Transverse colon (tissue), 4 donors: ENCODE results near the gene STYXL1. TPM values are rescaled to one million over a fixed set of nuclear protein-coding genes. Genes with fewer than 3 reads are reported as not detected.
"Not testable (repeated sequence)": the region's sequence is repeated elsewhere in the genome, so short reads cannot be mapped to it uniquely, and the experiment has no call there.

Experiments
- DNase-seq: peaks from one replicate; pipeline ENCODE4 v3.0.0-alpha.2; 2019
- H3K27ac ChIP-seq, 4 donors: fragments of 200-600 bp; sonication (generic); 2 replicates each; pipeline ENCODE4 v1.5.1; 2016 to 2018; ENCODE audit warnings: inconsistent platforms in 4 of 4
- H3K27me3 ChIP-seq: fragments of 200-600 bp; sonication (generic); 2 replicates; pipeline ENCODE4 v1.5.1; 2017; ENCODE audit warnings: inconsistent platforms
- H3K36me3 ChIP-seq, 4 donors: fragments of 200-600 bp; sonication (generic); 2 replicates each; pipeline ENCODE4 v1.5.1; 2017 to 2019; ENCODE audit warnings: inconsistent platforms in 4 of 4
- H3K4me1 ChIP-seq, 4 donors: fragments of 200-600 bp; sonication (generic); 2 replicates each; pipeline ENCODE4 v1.5.1; 2017 to 2020; ENCODE audit warnings: inconsistent platforms in 4 of 4
- H3K4me3 ChIP-seq, 4 donors: fragments of 200-600 bp; sonication (generic); 1 replicate in 1 of 4; 2 replicates in 3 of 4; pipeline versions ENCODE4 v1.5.1 to v1.6.1; 2017 to 2019; ENCODE audit warnings: inconsistent platforms in 4 of 4
- H3K9me3 ChIP-seq, 2 donors: fragments of 200-600 bp; sonication (generic); 2 replicates each; pipeline ENCODE4 v1.5.1; 2017 to 2019; ENCODE audit warnings: inconsistent platforms in 2 of 2
- EP300 ChIP-seq: sonication (generic); formaldehyde crosslinking; IDR thresholded peaks from one replicate; pipeline ENCODE4 v1.6.1; 2017; ENCODE audit warnings: antibody characterized with exemption, low read depth
- POLR2A ChIP-seq: fragments of 450-650 bp; IDR thresholded peaks from one replicate; pipeline ENCODE4 v1.6.1; 2016; ENCODE audit warnings: antibody characterized with exemption, mild to moderate bottlenecking, moderate library complexity
- POLR2AphosphoS5 ChIP-seq, 3 donors: sonication (generic); formaldehyde crosslinking; IDR thresholded peaks; one replicate each; pipeline ENCODE4 v1.6.1; 2016; ENCODE audit warnings: antibody characterized with exemption in 3 of 3
- WGBS, 2 donors: methylation state at CpG; one replicate each; pipeline ENCODE4 v1.1.5; 2018; ENCODE audit warnings: low coverage in 1 of 2; 5-methylcytosine and 5-hydroxymethylcytosine counted together
- in situ Hi-C, 4 donors: fragments of 200-750 bp; cut with MboI; loops; one replicate each; pipeline versions ENCODE4 v1.15.0 to v1.15.1; 2017; ENCODE audit warnings: low sequenced_read_pairs in 3 of 4, low pct_ligation_motif_present in 1 of 4, low pct_unique_long_range_greater_than_20kb in 1 of 4
- intact Hi-C: fragments of 100-400 bp; cut with DNase I; formaldehyde crosslinking; loops from one replicate; pipeline ENCODE4 v1.15.1; 2023; ENCODE audit warnings: low total_unique reads
- total RNA-seq, 4 donors: library from RNA; depleted of rRNA; stranded (reverse); fragments of >200 nt; gene quantifications; one replicate each; pipeline ENCODE4 v1.1.0, GENCODE V29; 2016
- TF ChIP-seq, protein P1 (sequence below), 5 experiments: fragments of 200-600 bp in 3 of 5; fragments of 450-650 bp in 2 of 5; sonication (generic) in 3 of 5; IDR thresholded peaks; 1 replicate in 2 of 5; 2 replicates in 3 of 5; pipeline ENCODE4 v1.5.1; 2016 to 2017; ENCODE audit warnings: antibody characterized with exemption in 5 of 5, inconsistent platforms in 3 of 5, mild to moderate bottlenecking in 2 of 5, moderate library complexity in 1 of 5

The STYXL1 gene
- total RNA-seq, 4 donors from 2014 or later, result 3.4 to 51.9 (median 20.9) TPM

DNA sequence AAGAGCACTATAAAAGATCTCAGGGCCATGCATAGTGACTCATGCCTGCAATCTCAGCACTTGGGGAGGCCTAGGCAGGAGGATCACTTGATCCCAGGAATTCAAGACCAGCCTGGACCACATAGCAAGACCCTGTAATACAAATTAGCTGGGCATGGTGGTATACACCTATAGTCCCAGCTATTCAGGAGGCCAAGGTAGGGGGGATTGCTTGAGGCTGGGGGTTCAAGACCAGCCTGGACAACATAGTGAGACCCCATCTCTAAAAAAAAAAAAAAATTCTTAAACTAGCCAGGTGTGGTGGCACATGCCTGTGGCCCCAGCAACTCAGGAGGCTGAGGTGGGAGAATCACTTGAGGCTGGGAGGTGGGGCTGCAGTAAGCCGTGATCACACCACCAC lies 15.8 kb downstream of the STYXL1 start:
- peaks cover 0 to 1% (median 0%) of the 10 kb centered on the region in 4 donors for H3K4me1 ChIP-seq
- DNase-seq, result no peak
- no peak overlapping the region for H3K27ac ChIP-seq
- no peaks in the 10 kb centered on the region for H3K36me3 ChIP-seq
- no peak overlapping the region for H3K4me3 ChIP-seq
- no peaks in the 10 kb centered on the region for H3K27me3 ChIP-seq
- WGBS, 2 donors, result 100% methylated on average over 1 of the region's 1 CpG
- in situ Hi-C loops, result no loop called here
- TF ChIP-seq EP300 (no peak), POLR2A (no peak)
- intact Hi-C loops, result no loop called here
- no peaks in the 10 kb centered on the region for H3K9me3 ChIP-seq

DNA sequence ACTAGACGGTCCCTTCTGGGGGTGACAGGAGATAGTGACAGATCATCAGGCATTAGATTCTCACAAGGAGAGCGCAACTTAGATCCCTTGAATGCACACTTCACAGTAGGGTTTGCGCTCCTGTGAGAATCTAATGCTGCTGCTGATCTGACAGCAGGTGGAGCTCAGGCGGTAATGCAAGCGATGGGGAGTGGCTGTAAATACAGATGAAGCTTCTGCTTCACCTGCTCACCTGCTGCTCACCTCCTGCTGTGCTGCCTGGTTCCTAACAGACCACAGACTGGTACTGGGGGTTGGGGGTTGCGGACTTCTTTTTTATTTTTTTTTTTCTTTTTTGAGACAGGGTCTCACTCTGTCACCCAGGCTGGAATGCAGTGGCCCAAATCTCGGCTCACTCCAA lies 18.1 kb downstream of the STYXL1 start:
- TF ChIP-seq, protein P1, sequence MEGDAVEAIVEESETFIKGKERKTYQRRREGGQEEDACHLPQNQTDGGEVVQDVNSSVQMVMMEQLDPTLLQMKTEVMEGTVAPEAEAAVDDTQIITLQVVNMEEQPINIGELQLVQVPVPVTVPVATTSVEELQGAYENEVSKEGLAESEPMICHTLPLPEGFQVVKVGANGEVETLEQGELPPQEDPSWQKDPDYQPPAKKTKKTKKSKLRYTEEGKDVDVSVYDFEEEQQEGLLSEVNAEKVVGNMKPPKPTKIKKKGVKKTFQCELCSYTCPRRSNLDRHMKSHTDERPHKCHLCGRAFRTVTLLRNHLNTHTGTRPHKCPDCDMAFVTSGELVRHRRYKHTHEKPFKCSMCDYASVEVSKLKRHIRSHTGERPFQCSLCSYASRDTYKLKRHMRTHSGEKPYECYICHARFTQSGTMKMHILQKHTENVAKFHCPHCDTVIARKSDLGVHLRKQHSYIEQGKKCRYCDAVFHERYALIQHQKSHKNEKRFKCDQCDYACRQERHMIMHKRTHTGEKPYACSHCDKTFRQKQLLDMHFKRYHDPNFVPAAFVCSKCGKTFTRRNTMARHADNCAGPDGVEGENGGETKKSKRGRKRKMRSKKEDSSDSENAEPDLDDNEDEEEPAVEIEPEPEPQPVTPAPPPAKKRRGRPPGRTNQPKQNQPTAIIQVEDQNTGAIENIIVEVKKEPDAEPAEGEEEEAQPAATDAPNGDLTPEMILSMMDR (IDR thresholded peaks at IDR 0.05), result peak in 2 of 5 experiments; percentile 10 to 18
- not testable (repeated sequence) for H3K27ac ChIP-seq, H3K4me3 ChIP-seq, DNase-seq, H3K9me3 ChIP-seq, H3K27me3 ChIP-seq, H3K36me3 ChIP-seq, H3K4me1 ChIP-seq
- in situ Hi-C loops, result loop anchor here in 1 of 4 donors (10.0 kb wide), 1 partner anchor 165 kb away; no protein-coding TSS in a partner anchor
- intact Hi-C loops, result loop anchor here (5.0 kb wide), 1 partner anchor 1367 kb away; no protein-coding TSS in a partner anchor
- WGBS, 2 donors, result 74 to 100% methylated on average over 2 to 7 of the region's 7 CpGs

DNA sequence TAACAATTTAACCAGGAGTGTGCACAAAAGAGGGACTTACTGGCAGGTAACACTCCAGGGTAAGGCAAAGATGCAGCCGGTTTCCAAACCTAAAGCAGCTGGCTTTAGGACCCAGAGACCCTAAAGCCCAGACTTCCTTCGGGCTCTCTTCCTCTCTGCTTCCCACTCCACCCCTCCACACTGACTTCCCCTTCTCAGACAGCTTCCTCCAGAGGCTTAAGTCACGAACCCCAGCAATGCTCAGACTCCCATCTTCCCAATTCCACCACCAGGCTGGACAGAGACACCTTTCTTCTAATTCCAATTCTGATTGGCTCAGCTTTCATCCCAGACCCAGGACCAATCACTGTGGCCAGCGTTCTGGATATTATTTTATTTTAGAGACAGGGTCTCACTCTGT lies 24.8 kb downstream of the STYXL1 start:
- intact Hi-C loops (no loop called here), in situ Hi-C loops (loop anchor here in 3 of 4 donors (5.0 to 10.0 kb wide), 2 partner anchors 156 to 158 kb away; no protein-coding TSS in a partner anchor)
- WGBS, 2 donors, result 60 to 75% methylated on average over 4 of the region's 4 CpGs
- Histone ChIP-seq H3K36me3 (peaks cover 0 to 12% (median 0%) of the 10 kb centered on the region in 4 donors), H3K27ac (no peak overlapping the region), H3K27me3 (no peaks in the 10 kb centered on the region), H3K4me1 (peaks cover 0 to 4% (median 1%) of the 10 kb centered on the region in 4 donors), H3K4me3 (no peak overlapping the region), H3K9me3 (no peaks in the 10 kb centered on the region)
- TF ChIP-seq POLR2AphosphoS5 (IDR thresholded peaks at IDR 0.05) (no peak), EP300 (no peak), POLR2A (no peak)
- TF ChIP-seq, protein P1 (IDR thresholded peaks at IDR 0.05), result no peak
- DNase-seq, result no peak

DNA sequence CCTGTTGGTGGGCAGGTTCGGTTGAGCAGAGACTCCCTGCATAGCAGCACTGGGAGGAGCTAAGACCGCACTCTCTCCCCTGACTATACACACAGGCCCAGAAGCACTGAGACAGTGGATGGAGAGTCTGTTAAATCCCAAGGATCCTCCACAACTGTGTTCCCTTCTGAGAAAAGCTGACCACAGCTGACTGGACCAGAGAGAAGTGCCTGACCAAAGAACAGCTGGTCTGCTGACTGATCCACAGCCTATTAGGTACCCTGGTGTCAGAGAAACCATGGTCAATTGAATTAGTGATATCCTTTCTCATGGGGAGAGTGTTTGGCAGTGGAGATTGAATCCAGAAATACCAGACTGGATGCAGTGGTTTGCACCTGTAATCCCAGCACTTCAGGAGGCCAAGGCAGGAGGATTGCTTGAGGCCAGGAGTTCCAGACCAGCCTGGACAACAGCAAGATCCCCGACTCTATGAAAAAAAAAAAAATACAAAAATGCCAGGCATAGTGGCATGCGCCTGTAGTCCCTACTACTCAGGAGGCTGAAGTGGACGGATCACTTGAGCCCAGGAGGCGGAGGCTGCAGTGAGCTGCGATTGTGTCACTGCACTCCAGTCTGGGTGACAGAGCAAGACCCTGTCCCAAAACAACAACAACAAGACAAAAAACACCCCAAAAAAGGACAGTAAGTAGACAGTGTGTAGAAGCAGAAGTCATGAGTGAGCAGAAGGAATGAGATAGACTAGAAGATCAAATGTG lies 25.6 kb downstream of the STYXL1 start:
- H3K36me3 ChIP-seq, result peaks cover 0 to 12% (median 0%) of the 10 kb centered on the region in 4 donors
- no peaks in the 10 kb centered on the region for H3K27me3 ChIP-seq
- DNase-seq, result no peak
- H3K27ac ChIP-seq, result no peak overlapping the region
- intact Hi-C loops, result no loop called here
- H3K4me3 ChIP-seq, result no peak overlapping the region
- no peaks in the 10 kb centered on the region for H3K9me3 ChIP-seq
- in situ Hi-C loops, result loop anchor here in 3 of 4 donors (5.0 to 10.0 kb wide), 2 partner anchors 155 to 157 kb away; no protein-coding TSS in a partner anchor
- peaks cover 0 to 4% (median 1%) of the 10 kb centered on the region in 4 donors for H3K4me1 ChIP-seq
- WGBS, 2 donors, result 80 to 89% methylated on average over 1 to 7 of the region's 7 CpGs
- TF ChIP-seq EP300, result no peak

DNA sequence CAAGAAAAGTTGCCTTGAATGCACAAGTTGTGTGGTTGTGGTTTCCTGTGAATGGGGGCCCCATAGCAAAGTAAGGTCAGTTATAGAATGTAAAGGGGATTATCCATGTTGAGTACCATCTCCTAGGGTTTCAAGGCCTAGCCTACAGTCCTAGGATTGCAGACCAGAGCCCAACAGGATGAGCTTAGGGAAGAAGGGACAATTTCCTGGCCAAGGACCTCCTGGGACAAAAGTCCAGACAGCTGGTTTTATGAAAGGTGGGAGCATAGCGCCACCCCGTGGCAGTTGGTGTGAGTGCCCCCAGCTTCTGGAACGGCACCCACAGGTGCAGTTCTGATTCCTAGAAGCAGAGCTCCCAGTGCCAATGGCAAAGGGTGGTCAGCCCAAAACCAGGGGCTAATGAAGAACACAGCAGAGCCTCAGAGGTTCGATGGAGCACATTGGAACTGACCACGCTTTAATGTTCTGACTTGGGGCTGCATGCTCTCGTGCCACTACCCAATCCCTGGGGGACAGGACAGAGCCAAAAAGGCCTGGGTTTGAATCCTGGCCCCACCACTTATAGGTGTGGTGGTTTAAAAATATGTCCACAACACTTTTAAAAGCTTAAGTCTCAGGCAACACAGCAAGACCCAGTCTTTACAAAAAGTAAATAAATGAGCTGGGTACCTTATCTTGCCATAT lies 27.6 kb downstream of the STYXL1 start:
- H3K27ac ChIP-seq, result no peak overlapping the region
- intact Hi-C loops (loop anchor here (2.0 kb wide), 1 partner anchor 153 kb away; no protein-coding TSS in a partner anchor), in situ Hi-C loops (loop anchor here in 3 of 4 donors (5.0 to 10.0 kb wide), 2 partner anchors 153 to 155 kb away; no protein-coding TSS in a partner anchor)
- H3K36me3 ChIP-seq, result peaks cover 0 to 12% (median 2%) of the 10 kb centered on the region in 4 donors
- H3K9me3 ChIP-seq, result no peaks in the 10 kb centered on the region
- no peak for TF ChIP-seq POLR2A
- TF ChIP-seq, protein P1 (IDR thresholded peaks at IDR 0.05), result peak; percentile 75 to 92 (median 90)
- no peak for TF ChIP-seq EP300
- WGBS, 2 donors, result 38% methylated on average over 6 of the region's 6 CpGs; no CpG with 5 or more reads in 1 of the 2 donors
- no peaks in the 10 kb centered on the region for H3K27me3 ChIP-seq
- DNase-seq, result peak; percentile 83
- no peak overlapping the region for H3K4me3 ChIP-seq
- peaks cover 0 to 4% (median 1%) of the 10 kb centered on the region in 4 donors for H3K4me1 ChIP-seq

DNA sequence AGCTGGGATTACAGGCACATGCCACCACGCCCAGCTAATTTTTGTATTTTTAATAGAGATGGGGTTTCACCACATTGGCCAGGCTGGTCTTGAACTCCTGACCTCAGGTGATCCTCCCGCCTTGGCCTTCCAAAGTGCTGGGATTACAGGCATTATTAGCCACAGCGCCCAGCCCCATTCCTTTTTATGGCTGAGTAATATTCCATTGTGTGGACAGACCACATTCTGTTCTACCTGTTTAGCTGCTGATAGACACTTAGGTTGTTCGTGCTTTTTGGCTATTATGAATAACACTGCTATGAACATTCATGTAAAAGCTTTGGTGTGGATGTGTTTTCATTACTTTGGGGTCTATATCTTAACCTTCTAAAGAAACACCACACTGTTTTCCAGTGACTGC lies 29.3 kb downstream of the STYXL1 start:
- H3K9me3 ChIP-seq, intact Hi-C loops, H3K27me3 ChIP-seq, H3K4me3 ChIP-seq, DNase-seq, H3K4me1 ChIP-seq, H3K27ac ChIP-seq: not testable (repeated sequence)
- 90 to 97% methylated on average over 3 to 4 of the region's 4 CpGs for WGBS, 2 donors
- peaks cover 0 to 12% (median 2%) of the 10 kb centered on the region in 4 donors for H3K36me3 ChIP-seq
- in situ Hi-C loops, result loop anchor here in 1 of 4 donors (10.0 kb wide), 1 partner anchor 144 kb away; the partner anchor contains the start of gene RHBDD2
